LNCaP clone FGC (cell line): ENCODE results near the gene IL1B.

Experiments
- DNase-seq: peaks from one replicate; pipeline ENCODE4 v3.0.0-alpha.2; 2011; ENCODE audit warnings: low read depth
- H3K4me3 ChIP-seq: 2 replicates; pipeline ENCODE4 v1.5.1; 2011; ENCODE audit warnings: mild to moderate bottlenecking, low read depth, low read length, control low read depth
- TF ChIP-seq, protein P1 (sequence below): IDR thresholded peaks from 2 replicates; pipeline ENCODE4 v1.5.1; 2012; ENCODE audit warnings: mild to moderate bottlenecking; ENCODE audit not compliant: control insufficient read depth, insufficient read depth; ENCODE audit errors: extremely low read depth

The IL1B gene

DNA sequence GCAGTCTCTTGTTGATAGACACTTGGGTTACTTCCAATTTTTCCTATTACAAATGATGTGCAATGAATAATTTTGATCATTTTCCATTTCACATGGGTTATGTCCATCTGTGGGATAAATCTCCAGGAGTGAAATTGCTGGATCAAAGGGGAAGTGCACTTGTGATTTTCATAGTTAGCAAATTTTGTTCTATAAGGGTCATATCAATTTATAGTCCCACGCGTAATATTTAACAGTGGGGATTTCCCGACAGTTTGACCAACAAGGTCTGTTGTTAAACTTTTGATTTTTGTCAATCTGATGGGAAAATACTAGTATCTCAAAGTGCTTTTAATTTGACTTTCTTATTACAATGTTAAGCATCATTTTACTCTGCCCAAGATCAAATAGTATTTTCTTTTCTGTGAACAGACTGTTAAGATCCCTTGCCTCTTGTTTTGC, 8.3 kb downstream of the IL1B start:
- TF ChIP-seq, protein P1, sequence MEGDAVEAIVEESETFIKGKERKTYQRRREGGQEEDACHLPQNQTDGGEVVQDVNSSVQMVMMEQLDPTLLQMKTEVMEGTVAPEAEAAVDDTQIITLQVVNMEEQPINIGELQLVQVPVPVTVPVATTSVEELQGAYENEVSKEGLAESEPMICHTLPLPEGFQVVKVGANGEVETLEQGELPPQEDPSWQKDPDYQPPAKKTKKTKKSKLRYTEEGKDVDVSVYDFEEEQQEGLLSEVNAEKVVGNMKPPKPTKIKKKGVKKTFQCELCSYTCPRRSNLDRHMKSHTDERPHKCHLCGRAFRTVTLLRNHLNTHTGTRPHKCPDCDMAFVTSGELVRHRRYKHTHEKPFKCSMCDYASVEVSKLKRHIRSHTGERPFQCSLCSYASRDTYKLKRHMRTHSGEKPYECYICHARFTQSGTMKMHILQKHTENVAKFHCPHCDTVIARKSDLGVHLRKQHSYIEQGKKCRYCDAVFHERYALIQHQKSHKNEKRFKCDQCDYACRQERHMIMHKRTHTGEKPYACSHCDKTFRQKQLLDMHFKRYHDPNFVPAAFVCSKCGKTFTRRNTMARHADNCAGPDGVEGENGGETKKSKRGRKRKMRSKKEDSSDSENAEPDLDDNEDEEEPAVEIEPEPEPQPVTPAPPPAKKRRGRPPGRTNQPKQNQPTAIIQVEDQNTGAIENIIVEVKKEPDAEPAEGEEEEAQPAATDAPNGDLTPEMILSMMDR: no peak
- no peak for DNase-seq
- H3K4me3 ChIP-seq: no peak overlapping the region

DNA sequence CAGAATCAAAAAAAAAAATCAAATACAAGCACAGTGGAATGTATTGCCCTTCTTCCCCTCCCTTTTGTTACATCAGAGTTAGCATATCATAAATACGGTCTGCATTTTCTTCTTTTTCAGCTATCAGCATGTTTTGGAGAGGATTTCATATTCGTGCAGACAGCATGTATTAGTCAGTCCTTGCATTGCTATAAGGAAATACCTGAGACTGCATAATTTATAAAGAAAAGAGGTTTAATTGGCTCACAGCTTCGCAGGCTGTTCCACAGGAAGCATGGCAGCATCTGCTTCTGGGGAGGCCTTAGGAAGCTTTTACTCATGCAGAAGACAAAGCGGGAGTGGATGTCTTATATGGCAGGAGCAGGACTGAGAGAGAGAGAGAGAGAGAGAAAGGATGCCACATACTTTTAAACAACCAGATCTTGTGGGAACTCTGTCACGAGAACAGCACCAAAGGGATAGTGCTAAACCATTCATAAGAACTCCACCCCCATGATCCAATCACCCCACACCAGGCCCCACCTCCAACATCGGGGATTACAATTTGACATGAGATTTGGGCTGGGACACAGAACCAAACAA, 8.9 kb downstream of the IL1B start:
- TF ChIP-seq, protein P1: no peak
- no peak for DNase-seq
- H3K4me3 ChIP-seq: no peak overlapping the region

DNA sequence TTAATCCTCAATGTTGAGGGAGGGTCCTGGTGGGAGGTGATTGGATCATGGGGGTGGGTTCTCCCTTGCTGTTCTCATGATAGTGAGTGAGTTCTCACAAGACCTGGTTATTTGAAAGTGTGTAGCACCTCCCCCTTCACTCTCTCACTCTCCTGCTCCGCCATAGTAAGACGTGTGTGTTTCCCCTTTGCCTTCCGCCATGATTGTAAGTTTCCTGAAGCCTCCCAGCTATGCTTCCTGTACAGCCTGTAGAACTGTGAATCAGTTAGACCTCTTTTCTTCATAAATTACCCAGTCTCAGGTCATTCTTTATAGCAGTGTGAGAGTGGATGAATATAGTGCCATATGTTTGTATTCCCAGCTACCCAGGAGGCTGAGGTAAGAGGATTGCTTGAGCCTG, 9.6 kb downstream of the IL1B start:
- no peak for DNase-seq
- TF ChIP-seq, protein P1: no peak

DNA sequence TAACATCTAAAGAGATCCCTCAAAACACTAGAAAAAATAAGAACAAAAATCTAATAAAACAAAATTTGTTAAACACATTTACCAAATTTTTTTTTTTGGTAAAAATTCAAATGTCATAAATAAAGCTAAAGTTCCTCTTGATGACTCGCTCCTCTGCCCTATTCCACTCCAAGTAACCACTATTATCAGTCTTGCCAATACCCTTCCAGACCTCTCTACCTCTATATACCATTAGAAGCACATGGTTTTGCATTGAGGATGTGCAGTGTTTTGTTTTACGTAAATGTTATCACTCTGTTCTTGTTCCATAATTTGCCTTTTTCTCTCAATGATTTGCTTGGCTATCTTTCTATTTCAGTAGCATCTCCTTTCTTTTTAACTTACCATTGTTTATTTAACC, 10.9 kb downstream of the IL1B start:
- H3K4me3 ChIP-seq: no peak overlapping the region
- no peak for DNase-seq
- TF ChIP-seq, protein P1: no peak

More for the DNA sequence above, 9.6 kb downstream of the IL1B start:
- H3K4me3 ChIP-seq: no peak overlapping the region

DNA sequence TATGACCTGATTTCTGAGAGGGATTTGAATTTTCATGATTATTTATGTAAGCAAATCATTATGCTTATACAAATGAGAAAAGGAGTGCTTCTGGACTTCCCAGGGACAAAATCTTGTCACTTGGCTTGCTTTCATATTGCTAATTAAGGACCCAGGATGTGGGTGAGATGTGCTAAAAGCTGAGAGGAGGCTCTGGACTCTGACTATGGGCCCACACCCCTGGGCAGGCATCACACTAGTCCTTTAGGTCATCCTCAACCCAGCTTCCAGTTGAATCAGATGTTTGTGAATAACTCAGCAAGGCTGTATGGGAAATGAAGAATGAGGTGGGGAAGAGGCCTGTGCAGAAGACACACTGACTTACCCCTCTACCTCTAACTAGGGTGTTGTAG, 11.9 kb downstream of the IL1B start:
- no peak overlapping the region for H3K4me3 ChIP-seq
- TF ChIP-seq, protein P1: no peak
- DNase-seq: no peak

DNA sequence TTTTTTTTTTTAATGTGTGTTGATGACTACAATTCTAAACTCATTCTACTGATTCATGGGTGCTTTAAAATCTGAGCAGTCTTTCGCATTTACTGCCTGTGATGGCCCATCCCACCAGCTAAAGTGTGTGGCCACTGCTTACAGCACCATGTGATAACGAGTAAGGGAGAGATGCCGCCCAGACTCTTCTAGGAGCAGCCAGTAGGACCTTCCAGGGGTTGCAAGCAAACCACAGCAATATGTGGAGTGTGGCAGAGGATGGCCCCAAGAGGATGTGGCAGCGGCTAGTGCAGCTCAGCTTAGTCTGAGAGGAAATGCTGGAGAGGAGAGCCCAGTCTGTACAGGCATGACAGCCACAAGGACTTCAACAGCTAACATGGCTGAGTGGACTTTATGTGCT, 14.9 kb downstream of the IL1B start:
- TF ChIP-seq, protein P1: no peak
- no peak for DNase-seq
- no peak overlapping the region for H3K4me3 ChIP-seq

DNA sequence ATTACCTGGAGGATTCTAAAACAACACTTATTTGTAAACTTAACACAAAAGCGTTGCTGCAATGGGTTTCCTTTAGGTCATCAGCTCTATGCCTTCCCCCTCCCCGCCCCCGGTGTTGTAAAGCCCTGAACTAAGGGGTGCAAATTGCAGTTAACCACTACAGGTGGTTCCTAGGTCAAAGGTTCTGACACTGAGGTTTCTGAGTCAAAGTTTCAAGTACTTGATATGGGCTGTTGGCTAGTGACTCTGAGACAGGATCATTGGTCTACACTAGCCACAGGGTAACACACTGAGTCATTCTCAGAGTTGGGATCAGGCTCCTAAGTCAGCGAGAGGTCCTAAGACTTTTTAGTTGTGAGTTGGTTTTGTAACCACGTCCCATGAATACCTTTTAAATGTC, 15.4 kb downstream of the IL1B start:
- H3K4me3 ChIP-seq: no peak overlapping the region
- DNase-seq: no peak
- TF ChIP-seq, protein P1: no peak
